CD4-positive, alpha-beta T cell (primary cell): Measurements from ENCODE around the gene SMIM28. TPM values are rescaled to one million over a fixed set of nuclear protein-coding genes. Genes with fewer than 3 reads are reported as not detected.

Experiments
- ATAC-seq: fragments of 200-7000 bp; cut with Tn5 transposase; one replicate; pipeline ENCODE4 v1.10.0; 2022; ENCODE audit warnings: mild to moderate bottlenecking; ENCODE audit not compliant: poor library complexity
- CTCF ChIA-PET: fragments of 350-600 bp; sonication (Branson Sonifier 250); formaldehyde crosslinking; loops from one replicate; lab custom pipeline; 2021; ENCODE audit warnings: antibody characterized with exemption, inconsistent platforms; lab: Charles Lee
- POLR2A ChIA-PET: fragments of 350-600 bp; sonication (Branson Sonifier 250); formaldehyde crosslinking; loops from one replicate; lab custom pipeline; 2021; ENCODE audit warnings: antibody characterized with exemption, inconsistent platforms; lab: Charles Lee
- DNase-seq, 14 experiments: peaks; one replicate each; pipeline ENCODE4 v3.0.0-alpha.2; 2013 to 2020; ENCODE audit warnings: mixed read lengths in 2 of 14
- H3K27ac ChIP-seq, 2 donors: one replicate each; pipeline versions ENCODE4 v1.5.1 to v1.7.0; 2013; ENCODE audit warnings: low read length in 2 of 2, low read depth in 1 of 2, mild to moderate bottlenecking in 1 of 2
- H3K27me3 ChIP-seq, 2 experiments: 1 replicate in 1 of 2; 2 replicates in 1 of 2; pipeline versions ENCODE4 v1.6.1 to v1.7.0; 2013; ENCODE audit warnings: low read length in 2 of 2, control low read depth in 1 of 2, mild to moderate bottlenecking in 1 of 2, moderate library complexity in 1 of 2; ENCODE audit not compliant: insufficient read depth in 2 of 2, control insufficient read depth in 1 of 2
- H3K36me3 ChIP-seq: one replicate; pipeline ENCODE4 v1.6.1; 2013; ENCODE audit warnings: low read length, control low read depth; ENCODE audit not compliant: insufficient read depth
- H3K4me1 ChIP-seq: one replicate; pipeline ENCODE4 v1.6.1; 2013; ENCODE audit warnings: low read length, control low read depth; ENCODE audit not compliant: insufficient read depth
- H3K4me3 ChIP-seq: one replicate; pipeline ENCODE4 v1.5.1; 2013; ENCODE audit warnings: mild to moderate bottlenecking, low read length, moderate library complexity
- H3K9me3 ChIP-seq, 2 experiments: 1 replicate in 1 of 2; 2 replicates in 1 of 2; pipeline versions ENCODE4 v1.6.1 to v1.7.0; 2013; ENCODE audit warnings: low read length in 2 of 2, mild to moderate bottlenecking in 2 of 2, control low read depth in 1 of 2, moderate library complexity in 1 of 2; ENCODE audit not compliant: control insufficient read depth in 1 of 2, insufficient read depth in 1 of 2
- H3K27ac Mint-ChIP-seq: one replicate; pipeline ENCODE4 v1.8.0; 2020; ENCODE audit warnings: mixed read lengths
- H3K27me3 Mint-ChIP-seq: one replicate; pipeline ENCODE4 v1.8.0; 2021; ENCODE audit warnings: mixed read lengths
- H3K36me3 Mint-ChIP-seq: one replicate; pipeline ENCODE4 v1.8.0; 2021; ENCODE audit warnings: low read depth, mixed read lengths
- H3K4me1 Mint-ChIP-seq: one replicate; pipeline ENCODE4 v1.8.0; 2021; ENCODE audit warnings: low read depth, mixed read lengths
- H3K4me3 Mint-ChIP-seq: one replicate; pipeline ENCODE4 v1.8.0; 2020; ENCODE audit warnings: mild to moderate bottlenecking, mixed read lengths
- H3K9me3 Mint-ChIP-seq: one replicate; pipeline ENCODE4 v1.8.0; 2020; ENCODE audit warnings: mixed read lengths
- intact Hi-C, 2 experiments: fragments of 100-400 bp; cut with DNase I in 1 of 2; cut with micrococcal nuclease in 1 of 2; formaldehyde crosslinking; loops; one replicate each; pipeline versions ENCODE4 v1.15.1 to v1.9.0; 2023 to 2025; cut with DNase I, micrococcal nuclease
- total RNA-seq, 174 experiments: library from RNA in 2 of 174; stranded (reverse) in 2 of 174; gene quantifications; one replicate each; pipeline ENCODE4 v1.2.3 and lab custom pipeline; 2021 to 2026
- TF ChIP-seq, protein P1 (sequence below): fragments of 200-600 bp; IDR thresholded peaks from one replicate; pipeline ENCODE4 v1.8.0; 2022; ENCODE audit warnings: antibody characterized with exemption, mild to moderate bottlenecking

The SMIM28 gene
- total RNA-seq, 2 experiments from 2014 or later = not detected

DNA sequence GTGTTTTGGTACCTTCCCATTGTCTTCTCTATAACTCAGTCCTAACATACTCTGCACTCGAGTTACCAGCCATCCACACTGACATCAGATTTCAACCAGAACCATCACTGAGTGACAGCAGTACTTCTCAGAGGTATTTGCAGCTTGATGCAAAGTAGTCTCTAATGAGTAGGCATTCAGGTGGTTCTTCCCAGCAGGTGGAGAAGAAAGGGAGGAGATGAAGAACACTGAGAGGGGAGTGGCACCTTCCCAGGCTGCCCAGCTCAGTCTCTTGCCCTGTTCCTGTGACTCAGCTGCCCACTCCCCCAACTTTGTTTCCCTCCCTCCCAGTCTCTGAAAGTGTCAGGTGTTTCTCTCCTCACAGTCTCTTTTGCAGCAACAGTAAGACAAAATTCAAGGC is 38.7 kb upstream of the SMIM28 start:
- H3K27me3 Mint-ChIP-seq = peaks cover 23% of the 10 kb centered on the region
- POLR2A ChIA-PET = no interaction called here
- no peaks in the 10 kb centered on the region for H3K4me1 Mint-ChIP-seq
- ATAC-seq (no peak), DNase-seq (no peak)
- Histone ChIP-seq H3K27ac (no peak overlapping the region), H3K4me1 (no peaks in the 10 kb centered on the region), H3K27me3 (peaks cover 0 to 8% of the 10 kb centered on the region in 2 experiments), H3K9me3 (peaks cover 0 to 7% of the 10 kb centered on the region in 2 experiments), H3K36me3 (no peaks in the 10 kb centered on the region), H3K4me3 (no peak overlapping the region)
- H3K9me3 Mint-ChIP-seq = no peaks in the 10 kb centered on the region
- H3K27ac Mint-ChIP-seq = no peak overlapping the region
- intact Hi-C loops = no loop called here
- no peak overlapping the region for H3K4me3 Mint-ChIP-seq
- TF ChIP-seq, protein P1, sequence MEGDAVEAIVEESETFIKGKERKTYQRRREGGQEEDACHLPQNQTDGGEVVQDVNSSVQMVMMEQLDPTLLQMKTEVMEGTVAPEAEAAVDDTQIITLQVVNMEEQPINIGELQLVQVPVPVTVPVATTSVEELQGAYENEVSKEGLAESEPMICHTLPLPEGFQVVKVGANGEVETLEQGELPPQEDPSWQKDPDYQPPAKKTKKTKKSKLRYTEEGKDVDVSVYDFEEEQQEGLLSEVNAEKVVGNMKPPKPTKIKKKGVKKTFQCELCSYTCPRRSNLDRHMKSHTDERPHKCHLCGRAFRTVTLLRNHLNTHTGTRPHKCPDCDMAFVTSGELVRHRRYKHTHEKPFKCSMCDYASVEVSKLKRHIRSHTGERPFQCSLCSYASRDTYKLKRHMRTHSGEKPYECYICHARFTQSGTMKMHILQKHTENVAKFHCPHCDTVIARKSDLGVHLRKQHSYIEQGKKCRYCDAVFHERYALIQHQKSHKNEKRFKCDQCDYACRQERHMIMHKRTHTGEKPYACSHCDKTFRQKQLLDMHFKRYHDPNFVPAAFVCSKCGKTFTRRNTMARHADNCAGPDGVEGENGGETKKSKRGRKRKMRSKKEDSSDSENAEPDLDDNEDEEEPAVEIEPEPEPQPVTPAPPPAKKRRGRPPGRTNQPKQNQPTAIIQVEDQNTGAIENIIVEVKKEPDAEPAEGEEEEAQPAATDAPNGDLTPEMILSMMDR = no peak
- CTCF ChIA-PET = no interaction called here
- H3K36me3 Mint-ChIP-seq = no peaks in the 10 kb centered on the region

DNA sequence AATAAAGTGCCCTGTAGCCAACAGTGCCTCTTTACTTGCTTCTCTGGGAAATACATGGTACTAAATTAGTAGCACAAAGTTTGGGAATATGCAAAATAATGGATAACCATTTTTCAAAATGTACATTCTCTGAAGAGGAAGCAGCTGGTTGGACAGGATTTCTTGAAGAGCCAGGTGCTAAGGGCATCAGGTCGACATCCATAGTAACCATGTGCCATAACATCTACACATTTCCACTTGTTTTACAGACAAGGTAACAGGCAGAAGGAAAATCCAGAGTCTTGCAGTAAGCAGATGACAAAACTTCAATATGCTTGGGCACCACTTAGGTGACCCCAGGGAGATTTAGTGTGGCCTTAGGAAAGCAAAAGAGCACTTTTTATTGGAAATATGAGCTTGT is 36.5 kb upstream of the SMIM28 start:
- H3K4me1 ChIP-seq = no peaks in the 10 kb centered on the region
- intact Hi-C loops = no loop called here
- no peak for DNase-seq
- no peaks in the 10 kb centered on the region for H3K36me3 ChIP-seq
- ATAC-seq = no peak
- peaks cover 20% of the 10 kb centered on the region for H3K27me3 Mint-ChIP-seq
- H3K27me3 ChIP-seq = peaks cover 0 to 8% of the 10 kb centered on the region in 2 experiments
- no peak overlapping the region for H3K4me3 ChIP-seq
- POLR2A ChIA-PET = no interaction called here
- no peaks in the 10 kb centered on the region for H3K36me3 Mint-ChIP-seq
- H3K9me3 Mint-ChIP-seq = no peaks in the 10 kb centered on the region
- H3K4me1 Mint-ChIP-seq = no peaks in the 10 kb centered on the region
- no peak overlapping the region for H3K27ac ChIP-seq
- TF ChIP-seq, protein P1 = no peak
- H3K4me3 Mint-ChIP-seq = no peak overlapping the region
- H3K27ac Mint-ChIP-seq = no peak overlapping the region
- CTCF ChIA-PET = no interaction called here
- no peaks in the 10 kb centered on the region for H3K9me3 ChIP-seq

DNA sequence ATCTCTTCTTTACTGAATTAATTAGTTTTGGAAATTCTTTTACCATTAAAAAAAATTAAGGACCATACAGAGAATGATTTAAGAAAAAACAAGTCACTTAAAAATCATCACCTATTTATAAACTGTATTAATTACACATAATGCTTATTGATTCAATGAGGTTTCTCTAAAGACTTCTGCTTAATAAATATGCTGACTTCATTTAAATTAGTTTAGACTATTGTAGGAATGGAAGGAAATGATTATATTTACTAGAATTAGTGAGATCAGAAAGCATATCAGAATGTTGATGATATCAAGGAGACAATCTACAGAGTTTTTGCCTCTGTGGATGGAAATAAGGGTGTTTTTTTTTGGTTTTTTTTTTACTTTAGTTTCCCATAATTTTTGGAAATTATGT is 34.6 kb upstream of the SMIM28 start:
- Mint-ChIP-seq H3K4me3 (no peak overlapping the region), H3K36me3 (no peaks in the 10 kb centered on the region), H3K4me1 (no peaks in the 10 kb centered on the region), H3K9me3 (no peaks in the 10 kb centered on the region), H3K27me3 (peaks cover 11% of the 10 kb centered on the region), H3K27ac (no peak overlapping the region)
- no peaks in the 10 kb centered on the region for H3K36me3 ChIP-seq
- peaks cover 0 to 8% of the 10 kb centered on the region in 2 experiments for H3K27me3 ChIP-seq
- ATAC-seq (no peak), DNase-seq (no peak)
- no peak overlapping the region for H3K27ac ChIP-seq
- H3K9me3 ChIP-seq = no peaks in the 10 kb centered on the region
- POLR2A ChIA-PET = no interaction called here
- CTCF ChIA-PET = no interaction called here
- no peaks in the 10 kb centered on the region for H3K4me1 ChIP-seq
- TF ChIP-seq, protein P1 = no peak
- intact Hi-C loops = no loop called here
- no peak overlapping the region for H3K4me3 ChIP-seq
